ENCODE measurements around the gene TIAM1.

DNA sequence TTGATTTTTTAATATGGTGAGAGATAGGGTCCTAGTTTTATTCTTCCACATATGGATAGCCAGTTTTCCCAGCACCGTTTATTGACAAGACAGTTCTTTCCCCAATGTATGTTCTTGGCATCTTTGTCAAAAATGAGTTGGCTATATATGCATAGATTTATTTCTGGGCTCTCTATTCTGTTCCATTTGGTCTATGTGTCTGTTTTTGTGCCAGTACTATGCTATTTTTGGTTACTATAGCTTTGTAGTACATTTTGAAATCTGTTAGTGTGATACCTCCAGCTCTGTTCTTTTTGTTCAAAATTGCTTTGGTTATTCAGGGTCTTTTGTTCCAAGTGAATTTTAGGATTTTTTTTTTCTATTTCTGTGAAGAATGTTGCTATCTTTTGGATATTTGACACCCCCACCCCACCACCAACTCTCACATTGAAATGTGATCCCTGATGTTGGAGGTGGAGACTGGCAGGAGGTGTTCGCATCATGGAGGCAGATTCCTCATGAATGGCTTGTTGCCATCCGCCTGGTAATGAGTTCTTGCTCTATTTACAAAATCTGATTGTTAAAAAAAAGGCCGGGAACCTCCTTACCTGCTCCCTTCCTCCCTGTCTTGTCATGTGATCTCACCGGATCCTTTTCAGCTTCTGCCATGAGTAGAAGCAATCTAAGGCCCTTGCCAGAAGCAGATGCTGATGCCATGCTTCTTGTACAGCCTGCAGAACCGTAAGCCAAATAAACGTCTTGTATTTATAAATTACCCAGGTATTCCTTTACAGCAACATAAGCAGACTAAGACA lies 251.0 kb downstream of the TIAM1 start:
- TF ChIP-seq POLR2A (IDR thresholded peaks at IDR 0.05; ENCODE audit: extremely low read depth, insufficient read length) = no peak
- TF ChIP-seq, protein P1, sequence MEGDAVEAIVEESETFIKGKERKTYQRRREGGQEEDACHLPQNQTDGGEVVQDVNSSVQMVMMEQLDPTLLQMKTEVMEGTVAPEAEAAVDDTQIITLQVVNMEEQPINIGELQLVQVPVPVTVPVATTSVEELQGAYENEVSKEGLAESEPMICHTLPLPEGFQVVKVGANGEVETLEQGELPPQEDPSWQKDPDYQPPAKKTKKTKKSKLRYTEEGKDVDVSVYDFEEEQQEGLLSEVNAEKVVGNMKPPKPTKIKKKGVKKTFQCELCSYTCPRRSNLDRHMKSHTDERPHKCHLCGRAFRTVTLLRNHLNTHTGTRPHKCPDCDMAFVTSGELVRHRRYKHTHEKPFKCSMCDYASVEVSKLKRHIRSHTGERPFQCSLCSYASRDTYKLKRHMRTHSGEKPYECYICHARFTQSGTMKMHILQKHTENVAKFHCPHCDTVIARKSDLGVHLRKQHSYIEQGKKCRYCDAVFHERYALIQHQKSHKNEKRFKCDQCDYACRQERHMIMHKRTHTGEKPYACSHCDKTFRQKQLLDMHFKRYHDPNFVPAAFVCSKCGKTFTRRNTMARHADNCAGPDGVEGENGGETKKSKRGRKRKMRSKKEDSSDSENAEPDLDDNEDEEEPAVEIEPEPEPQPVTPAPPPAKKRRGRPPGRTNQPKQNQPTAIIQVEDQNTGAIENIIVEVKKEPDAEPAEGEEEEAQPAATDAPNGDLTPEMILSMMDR (IDR thresholded peaks at IDR 0.05; ENCODE audit: low read depth, low read length) = no peak
